ENCODE results near the gene PLEKHS1. TPM values are rescaled to one million over a fixed set of nuclear protein-coding genes. Genes with fewer than 3 reads are reported as not detected.

The PLEKHS1 gene
- total RNA-seq, 1 donor from 2014 or later: 7.0 TPM

GRCh38 chr10:113716109-113716910, 35.2 kb upstream of the PLEKHS1 start:
- Histone ChIP-seq H3K9me3 (no peaks in the 10 kb centered on the region), H3K27me3 (ENCODE audit: low read depth) (no peaks in the 10 kb centered on the region), H3K36me3 (peaks cover 46% of the 10 kb centered on the region), H3K27ac (no peak overlapping the region), H3K4me1 (no peaks in the 10 kb centered on the region), H3K4me3 (no peak overlapping the region)
- TF ChIP-seq CTCF (IDR thresholded peaks at IDR 0.05): no peak
- intact Hi-C loops (cut with DNase I): no loop called here
- ATAC-seq: no peak
- DNase-seq: no peak

- TF ChIP-seq CTCF (IDR thresholded peaks at IDR 0.05): no peak
- no peak overlapping the region for H3K4me3 ChIP-seq
- no peaks in the 10 kb centered on the region for H3K9me3 ChIP-seq
- ATAC-seq: no peak
- H3K27me3 ChIP-seq (ENCODE audit: low read depth): no peaks in the 10 kb centered on the region
- intact Hi-C loops (cut with DNase I): no loop called here
- no peak overlapping the region for H3K27ac ChIP-seq
- DNase-seq: no peak
- peaks cover 71% of the 10 kb centered on the region for H3K36me3 ChIP-seq
- no peaks in the 10 kb centered on the region for H3K4me1 ChIP-seq
Observed at GRCh38 chr10:113718969-113719822, 32.3 kb upstream of the PLEKHS1 start.

GRCh38 chr10:113720386-113720785, 31.1 kb upstream of the PLEKHS1 start:
- no peak overlapping the region for H3K4me3 ChIP-seq
- no peaks in the 10 kb centered on the region for H3K27me3 ChIP-seq (ENCODE audit: low read depth)
- TF ChIP-seq CTCF (IDR thresholded peaks at IDR 0.05): no peak
- intact Hi-C loops (cut with DNase I): no loop called here
- DNase-seq (no peak), ATAC-seq (no peak)
- no peaks in the 10 kb centered on the region for H3K4me1 ChIP-seq
- no peak overlapping the region for H3K27ac ChIP-seq
- H3K36me3 ChIP-seq: peaks cover 75% of the 10 kb centered on the region
- H3K9me3 ChIP-seq: no peaks in the 10 kb centered on the region

GRCh38 chr10:113732160-113732881, 19.2 kb upstream of the PLEKHS1 start:
- Histone ChIP-seq H3K4me1 (peaks cover 8% of the 10 kb centered on the region), H3K27me3 (ENCODE audit: low read depth) (no peaks in the 10 kb centered on the region), H3K9me3 (no peaks in the 10 kb centered on the region), H3K36me3 (peaks cover 38% of the 10 kb centered on the region), H3K4me3 (no peak overlapping the region), H3K27ac (no peak overlapping the region)
- DNase-seq (no peak), ATAC-seq (no peak)
- intact Hi-C loops (cut with DNase I): no loop called here
- no peak for TF ChIP-seq CTCF (IDR thresholded peaks at IDR 0.05)

- no peaks in the 10 kb centered on the region for H3K9me3 ChIP-seq
- intact Hi-C loops (cut with DNase I): no loop called here
- no peak overlapping the region for H3K27ac ChIP-seq
- peaks cover 32% of the 10 kb centered on the region for H3K36me3 ChIP-seq
- TF ChIP-seq CTCF (IDR thresholded peaks at IDR 0.05): no peak
- peaks cover 8% of the 10 kb centered on the region for H3K4me1 ChIP-seq
- H3K27me3 ChIP-seq (ENCODE audit: low read depth): no peaks in the 10 kb centered on the region
- no peak overlapping the region for H3K4me3 ChIP-seq
- no peak for ATAC-seq
- no peak for DNase-seq
Observed at GRCh38 chr10:113732966-113733365, 18.5 kb upstream of the PLEKHS1 start.
